ENCODE measurements around the gene FITM1.
A peak's percentile ranks its signal among the peaks of the same experiment; 100 is the strongest.

Gene FITM1

GRCh38 chr14:24119691-24120090 is 10.8 kb upstream of the FITM1 start:
- DNase-seq (ENCODE audit: low read depth): no peak

GRCh38 chr14:24121210-24121609 is 9.2 kb upstream of the FITM1 start:
- DNase-seq (ENCODE audit: low read depth): no peak

DNA sequence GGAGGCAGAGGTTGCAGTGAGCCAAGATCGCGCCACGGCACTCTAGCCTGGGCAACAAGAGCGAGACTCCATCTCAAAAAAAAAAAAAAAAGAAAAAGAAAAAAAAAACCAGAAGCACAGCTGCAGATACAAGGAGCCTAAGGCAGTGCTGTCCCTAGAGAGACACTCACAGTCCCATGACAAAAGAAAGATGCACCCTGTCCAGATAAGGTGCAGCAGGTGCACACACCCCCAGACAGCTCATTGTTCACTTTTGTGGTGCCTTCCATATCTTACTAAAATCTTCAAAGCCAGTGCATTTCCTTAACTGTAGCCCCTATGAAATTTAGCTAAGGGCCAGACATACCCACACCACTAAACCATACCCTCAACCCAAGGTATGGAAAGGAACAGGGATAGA is 8.0 kb upstream of the FITM1 start:
- no peak for DNase-seq (ENCODE audit: low read depth)

DNA sequence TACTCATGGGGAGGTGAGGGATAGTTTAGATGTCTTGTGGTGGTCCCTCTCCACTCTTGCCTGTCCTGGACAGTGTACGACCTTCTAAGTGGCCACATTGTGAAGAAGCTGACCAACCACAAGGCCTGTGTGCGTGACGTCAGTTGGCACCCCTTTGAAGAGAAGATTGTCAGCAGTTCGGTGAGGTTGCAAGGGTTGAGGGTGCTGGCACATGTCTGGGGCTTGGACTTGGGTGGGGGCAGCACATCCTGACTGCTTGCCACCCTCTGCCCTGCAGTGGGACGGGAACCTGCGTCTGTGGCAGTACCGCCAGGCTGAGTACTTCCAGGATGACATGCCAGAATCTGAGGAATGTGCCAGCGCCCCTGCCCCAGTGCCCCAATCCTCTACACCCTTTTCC is 7.6 kb upstream of the FITM1 start:
- DNase-seq (ENCODE audit: low read depth): no peak

GRCh38 chr14:24123424-24124417 is 6.7 kb upstream of the FITM1 start:
- DNase-seq (ENCODE audit: low read depth): no peak

DNA sequence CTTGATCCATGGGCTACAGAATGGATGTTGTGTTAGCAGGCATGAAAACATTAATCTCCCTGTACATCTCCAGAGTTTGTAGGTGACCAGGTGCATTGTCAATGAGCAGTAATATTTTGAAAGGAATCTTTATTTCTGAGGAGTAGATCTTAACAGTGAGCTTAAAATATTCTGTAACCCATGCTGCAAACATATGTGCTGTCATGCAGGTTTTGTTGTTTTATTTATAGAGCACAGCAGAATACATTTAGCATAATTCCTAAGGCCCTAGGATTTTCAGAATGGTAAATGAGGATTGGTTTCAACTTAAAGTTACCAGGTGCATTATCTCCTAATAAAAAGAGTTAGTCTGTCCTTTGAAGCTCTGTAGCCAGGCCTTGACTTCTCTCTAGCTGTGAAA is 3.5 kb upstream of the FITM1 start:
- no peak for DNase-seq (ENCODE audit: low read depth)

GRCh38 chr14:24127673-24128072 is 2.8 kb upstream of the FITM1 start:
- no peak for DNase-seq (ENCODE audit: low read depth)

DNA sequence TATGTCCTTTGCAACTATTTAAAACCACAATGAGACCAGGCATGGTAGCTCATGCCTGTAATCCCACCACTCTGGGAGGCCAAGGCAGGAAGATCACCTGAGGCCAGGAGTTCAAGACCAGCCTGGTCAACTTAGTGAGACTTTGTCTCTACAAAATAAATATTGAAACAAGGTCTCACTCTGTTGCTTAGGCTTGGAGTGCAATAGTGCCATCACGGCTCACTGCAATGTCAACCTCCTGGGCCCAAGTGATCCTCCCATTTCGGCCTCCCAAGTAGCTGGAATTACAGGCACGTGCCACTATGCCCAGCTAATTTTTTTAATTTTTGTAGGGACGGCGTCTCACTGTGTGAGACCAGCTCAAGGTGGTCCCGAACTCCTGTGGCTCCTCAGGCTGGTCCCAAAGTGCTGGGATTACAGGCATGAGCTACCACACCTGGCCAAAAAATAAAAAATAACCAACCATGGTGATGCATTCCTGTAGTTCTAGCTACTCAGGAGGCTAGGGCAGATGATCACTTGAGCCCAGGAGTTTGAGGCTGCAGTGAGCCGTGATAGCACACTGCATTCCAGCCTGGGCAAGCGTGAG is 955 bp upstream of the FITM1 start:
- no peak for DNase-seq (ENCODE audit: low read depth)

DNA sequence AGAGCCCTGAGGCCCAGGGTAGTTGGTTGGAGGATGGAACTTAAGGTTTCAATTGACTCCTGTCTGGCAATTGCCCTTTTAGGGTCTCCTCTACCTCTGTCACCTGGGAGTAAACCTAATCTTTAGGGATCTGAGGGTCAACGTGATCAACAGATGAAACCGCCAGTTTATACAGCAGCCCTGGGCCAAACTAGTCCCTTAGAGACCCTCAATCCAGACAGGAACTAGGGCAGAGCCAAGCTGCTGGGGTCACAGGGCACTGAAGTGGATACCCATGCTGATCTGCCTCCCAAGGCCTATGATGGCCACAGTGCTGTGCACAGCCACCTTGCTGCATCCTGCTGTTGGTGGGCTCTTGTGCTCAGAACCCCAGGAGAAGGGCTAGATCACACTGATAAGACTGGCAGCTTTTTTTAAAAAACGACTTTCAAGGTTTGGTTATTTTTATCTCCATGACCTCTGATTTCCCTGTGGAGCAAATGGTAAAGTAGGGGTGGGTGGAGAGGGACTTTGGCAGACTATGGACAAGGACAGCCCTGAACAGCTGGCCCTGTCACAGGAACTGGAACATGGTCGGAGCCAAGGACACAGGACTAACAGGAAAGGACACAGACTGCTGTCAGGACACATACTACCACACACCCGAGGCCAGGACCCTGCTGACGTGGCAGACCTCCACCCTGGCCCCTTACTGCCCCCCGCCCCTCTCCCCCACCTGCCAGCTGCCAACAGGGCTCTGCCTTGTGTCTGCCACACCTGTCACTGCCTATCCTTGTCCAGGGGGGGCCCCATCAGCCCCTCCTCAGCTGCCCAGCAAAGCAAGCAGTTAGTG is 474 bp downstream of the FITM1 start:
- no peak for DNase-seq (ENCODE audit: low read depth)

- no peak for DNase-seq (ENCODE audit: low read depth)
Observed at GRCh38 chr14:24131549-24131966, 1.1 kb downstream of the FITM1 start.

DNA sequence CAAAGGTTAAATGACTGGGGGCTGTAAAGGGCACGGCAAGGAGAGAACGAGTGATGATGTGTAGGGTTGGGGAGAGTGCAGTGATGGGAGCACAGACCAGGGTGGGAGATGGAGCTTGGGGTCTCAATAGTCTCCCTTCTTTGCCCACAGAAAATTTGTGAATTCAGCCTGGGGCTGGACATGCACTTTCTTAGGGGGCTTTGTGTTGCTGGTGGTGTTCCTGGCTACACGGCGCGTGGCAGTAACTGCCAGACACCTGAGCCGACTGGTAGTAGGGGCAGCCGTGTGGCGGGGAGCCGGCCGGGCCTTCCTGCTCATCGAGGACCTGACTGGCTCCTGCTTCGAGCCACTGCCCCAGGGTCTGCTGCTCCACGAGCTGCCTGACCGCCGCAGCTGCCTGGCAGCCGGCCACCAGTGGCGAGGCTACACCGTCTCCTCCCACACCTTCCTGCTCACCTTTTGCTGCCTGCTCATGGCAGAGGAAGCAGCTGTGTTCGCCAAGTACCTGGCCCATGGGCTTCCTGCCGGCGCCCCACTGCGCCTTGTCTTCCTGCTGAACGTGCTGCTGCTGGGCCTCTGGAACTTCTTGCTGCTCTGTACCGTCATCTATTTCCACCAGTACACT is 1.7 kb downstream of the FITM1 start:
- no peak for DNase-seq (ENCODE audit: low read depth)

GRCh38 chr14:24132976-24133375 is 2.5 kb downstream of the FITM1 start:
- DNase-seq (ENCODE audit: low read depth): no peak

DNA sequence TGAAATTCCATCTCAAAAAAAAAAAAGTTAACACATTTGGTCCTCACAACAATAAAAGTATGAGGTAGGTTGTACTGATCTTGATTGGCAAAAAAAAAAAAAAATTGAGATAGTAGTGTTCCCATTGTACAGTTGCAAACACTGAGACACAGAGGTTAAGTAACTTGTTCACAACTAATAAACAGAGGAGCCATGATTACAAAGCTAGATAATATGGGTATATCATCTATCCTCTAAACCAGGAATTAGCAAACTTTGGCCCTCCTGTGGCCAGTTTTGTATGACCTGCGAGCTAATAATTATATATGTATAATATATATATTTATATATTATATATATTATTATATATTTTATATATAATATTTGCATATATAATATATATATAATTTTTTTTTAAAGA is 3.3 kb downstream of the FITM1 start:
- DNase-seq (ENCODE audit: low read depth): no peak

DNA sequence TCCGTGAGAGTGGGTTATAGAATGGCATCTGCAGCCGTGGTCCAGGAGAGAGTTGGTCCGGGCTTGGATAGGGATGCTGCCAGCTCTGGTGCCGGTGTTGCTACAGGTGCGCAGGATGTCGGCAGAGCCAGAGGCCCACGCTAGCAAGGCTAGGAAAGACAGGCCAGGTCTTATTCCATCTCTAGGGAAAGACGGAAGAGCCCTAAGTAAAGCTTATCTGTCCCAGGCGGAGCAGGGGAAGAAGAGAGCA is 5.0 kb downstream of the FITM1 start:
- no peak for DNase-seq (ENCODE audit: low read depth)

DNA sequence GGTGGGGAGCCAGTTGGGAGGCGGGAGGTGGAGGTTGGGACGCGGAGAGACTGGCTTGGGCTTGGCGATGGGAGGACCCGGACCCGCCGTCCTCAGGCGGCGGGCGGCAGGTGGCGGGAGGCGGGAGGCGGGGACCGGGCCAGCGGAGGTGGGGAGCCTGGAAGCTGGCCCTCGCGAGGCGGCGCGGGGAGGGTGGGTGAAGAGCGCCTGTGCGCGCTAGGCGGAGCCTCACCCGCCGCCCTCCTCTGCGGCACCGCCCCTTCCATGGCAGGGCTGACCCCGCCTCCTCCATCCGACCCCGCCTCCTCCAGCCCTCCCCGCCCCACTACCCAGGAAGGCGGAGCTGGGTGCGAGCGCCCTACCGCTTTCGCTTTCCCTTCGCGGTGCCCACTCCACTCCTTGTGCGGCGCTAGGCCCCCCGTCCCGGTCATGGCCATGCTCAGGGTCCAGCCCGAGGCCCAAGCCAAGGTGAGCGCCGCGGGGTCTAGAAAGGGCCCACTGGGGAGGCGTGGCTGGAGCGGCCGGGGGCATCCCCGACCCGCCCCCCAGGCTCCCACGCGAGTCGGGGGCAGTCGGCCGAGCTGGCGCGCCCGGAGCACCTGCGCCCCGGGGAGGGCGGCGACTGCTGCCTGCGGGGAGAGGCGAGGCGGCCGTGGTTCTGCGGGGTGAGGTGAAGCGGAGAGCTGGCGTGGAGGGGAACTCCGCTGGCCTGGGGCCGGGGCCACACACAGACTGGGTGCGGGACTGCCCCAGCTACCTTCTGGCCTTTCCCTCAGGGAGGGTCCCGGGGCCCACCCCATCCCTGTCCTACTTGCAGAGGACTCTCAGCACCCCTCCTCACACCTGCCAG is 5.6 kb downstream of the FITM1 start, which contains the start of gene PSME1:
Gene PSME1, plus strand, starts transcription at position 361 of the 850 bp plus-strand sequence. Its CDS starts 69 bp downstream, at position 430.
- DNase-seq (ENCODE audit: low read depth): peak; percentile 90

- DNase-seq (ENCODE audit: low read depth): no peak
Observed at GRCh38 chr14:24136684-24137528, 6.4 kb downstream of the FITM1 start.

- DNase-seq (ENCODE audit: low read depth): no peak
Observed at GRCh38 chr14:24137529-24138395, 7.3 kb downstream of the FITM1 start.

- no peak for DNase-seq (ENCODE audit: low read depth)
Observed at GRCh38 chr14:24138396-24139271, 8.2 kb downstream of the FITM1 start.
